Measurements from ENCODE around the gene ELAVL1. TPM values are rescaled to one million over a fixed set of nuclear protein-coding genes. Genes with fewer than 3 reads are reported as not detected.
A peak's percentile ranks its signal among the peaks of the same experiment; 100 is the strongest.
"Not testable (repeated sequence)": the region's sequence is repeated elsewhere in the genome, so short reads cannot be mapped to it uniquely, and the experiment has no call there.

The ELAVL1 gene
- total RNA-seq, 1 donor from 2014 or later, result 89.6 TPM

DNA sequence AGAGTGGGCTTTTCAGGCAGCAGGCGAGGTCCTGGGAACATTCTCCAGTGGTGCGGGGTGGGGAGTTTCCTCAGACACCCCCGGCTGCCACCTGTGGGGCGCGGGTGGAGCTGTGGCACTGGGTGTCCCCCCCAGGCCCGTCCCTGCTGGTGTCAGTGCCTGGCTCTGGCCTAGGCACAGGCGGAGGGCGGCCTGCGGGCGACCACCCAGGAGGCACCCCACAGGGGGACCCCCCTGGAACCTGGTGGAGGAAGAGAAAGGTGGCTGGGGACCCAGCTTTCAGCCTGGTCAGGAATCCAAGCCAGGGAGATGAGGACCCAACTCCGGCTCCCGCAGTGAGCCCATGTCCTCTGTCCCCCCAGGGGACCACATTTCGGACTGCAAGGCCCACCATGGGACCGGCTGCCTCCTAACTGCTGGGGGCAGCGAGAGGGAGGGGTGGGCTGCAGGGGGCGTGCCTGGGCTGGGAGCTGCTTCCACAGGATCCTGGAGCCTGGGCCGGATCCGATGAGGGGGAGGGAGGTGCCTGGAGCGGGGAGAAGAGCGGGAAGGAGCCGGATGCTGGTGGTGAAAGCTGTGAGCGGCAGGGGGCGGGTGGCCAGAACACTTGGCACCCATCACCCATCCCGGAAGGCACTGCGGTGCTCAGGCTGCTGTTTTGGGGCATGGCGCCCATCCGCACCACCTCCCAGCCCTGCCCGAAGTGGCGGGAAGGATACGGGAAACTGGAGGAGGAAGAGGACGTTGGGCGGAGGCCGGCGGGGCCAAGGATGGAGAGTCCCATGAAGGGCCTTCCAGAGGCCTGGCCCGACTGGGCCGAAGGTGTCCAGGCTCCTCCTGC lies 74.0 kb downstream of the ELAVL1 start:
- Mint-ChIP-seq H3K4me3 (ENCODE audit: unreplicated experiment) (no peak overlapping the region), H3K27me3 (ENCODE audit: unreplicated experiment) (no peaks in the 10 kb centered on the region), H3K36me3 (ENCODE audit: unreplicated experiment) (peaks cover 30% of the 10 kb centered on the region), H3K27ac (ENCODE audit: unreplicated experiment) (no peak overlapping the region), H3K9me3 (ENCODE audit: unreplicated experiment) (no peaks in the 10 kb centered on the region), H3K4me1 (ENCODE audit: unreplicated experiment) (peaks cover 29% of the 10 kb centered on the region)
- no peak for DNase-seq (ENCODE audit: extremely low spot score, unreplicated experiment)
- TF ChIP-seq, protein P1, sequence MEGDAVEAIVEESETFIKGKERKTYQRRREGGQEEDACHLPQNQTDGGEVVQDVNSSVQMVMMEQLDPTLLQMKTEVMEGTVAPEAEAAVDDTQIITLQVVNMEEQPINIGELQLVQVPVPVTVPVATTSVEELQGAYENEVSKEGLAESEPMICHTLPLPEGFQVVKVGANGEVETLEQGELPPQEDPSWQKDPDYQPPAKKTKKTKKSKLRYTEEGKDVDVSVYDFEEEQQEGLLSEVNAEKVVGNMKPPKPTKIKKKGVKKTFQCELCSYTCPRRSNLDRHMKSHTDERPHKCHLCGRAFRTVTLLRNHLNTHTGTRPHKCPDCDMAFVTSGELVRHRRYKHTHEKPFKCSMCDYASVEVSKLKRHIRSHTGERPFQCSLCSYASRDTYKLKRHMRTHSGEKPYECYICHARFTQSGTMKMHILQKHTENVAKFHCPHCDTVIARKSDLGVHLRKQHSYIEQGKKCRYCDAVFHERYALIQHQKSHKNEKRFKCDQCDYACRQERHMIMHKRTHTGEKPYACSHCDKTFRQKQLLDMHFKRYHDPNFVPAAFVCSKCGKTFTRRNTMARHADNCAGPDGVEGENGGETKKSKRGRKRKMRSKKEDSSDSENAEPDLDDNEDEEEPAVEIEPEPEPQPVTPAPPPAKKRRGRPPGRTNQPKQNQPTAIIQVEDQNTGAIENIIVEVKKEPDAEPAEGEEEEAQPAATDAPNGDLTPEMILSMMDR (IDR thresholded peaks at IDR 0.05), result no peak

DNA sequence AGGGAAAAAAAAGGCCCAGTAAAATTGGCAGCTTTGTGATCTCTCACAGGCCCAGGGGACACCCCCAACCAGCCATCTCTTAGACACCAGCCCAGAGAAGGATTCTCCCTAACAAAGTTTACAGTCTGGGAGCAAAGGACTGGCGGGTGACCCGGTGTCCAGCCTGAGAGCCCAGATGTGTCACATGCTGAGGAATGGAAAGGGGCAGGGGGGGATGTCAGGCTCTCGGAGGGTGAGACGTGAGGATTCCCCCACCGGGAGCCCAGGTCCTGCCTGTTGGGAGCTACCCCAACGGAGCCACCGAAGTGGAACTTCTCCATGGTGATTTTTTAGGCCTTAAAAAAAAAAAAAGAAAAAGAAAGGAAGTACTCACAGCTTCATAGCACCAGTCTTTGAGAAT lies 74.7 kb downstream of the ELAVL1 start:
- H3K9me3 Mint-ChIP-seq (ENCODE audit: unreplicated experiment), result no peaks in the 10 kb centered on the region
- H3K4me1 Mint-ChIP-seq (ENCODE audit: unreplicated experiment), result peaks cover 32% of the 10 kb centered on the region
- peak overlapping the region; percentile 34 for H3K27ac Mint-ChIP-seq (ENCODE audit: unreplicated experiment)
- DNase-seq (ENCODE audit: extremely low spot score, unreplicated experiment), result no peak
- no peak overlapping the region for H3K4me3 Mint-ChIP-seq (ENCODE audit: unreplicated experiment)
- peaks cover 25% of the 10 kb centered on the region for H3K36me3 Mint-ChIP-seq (ENCODE audit: unreplicated experiment)
- TF ChIP-seq, protein P1 (IDR thresholded peaks at IDR 0.05), result no peak
- H3K27me3 Mint-ChIP-seq (ENCODE audit: unreplicated experiment), result no peaks in the 10 kb centered on the region

DNA sequence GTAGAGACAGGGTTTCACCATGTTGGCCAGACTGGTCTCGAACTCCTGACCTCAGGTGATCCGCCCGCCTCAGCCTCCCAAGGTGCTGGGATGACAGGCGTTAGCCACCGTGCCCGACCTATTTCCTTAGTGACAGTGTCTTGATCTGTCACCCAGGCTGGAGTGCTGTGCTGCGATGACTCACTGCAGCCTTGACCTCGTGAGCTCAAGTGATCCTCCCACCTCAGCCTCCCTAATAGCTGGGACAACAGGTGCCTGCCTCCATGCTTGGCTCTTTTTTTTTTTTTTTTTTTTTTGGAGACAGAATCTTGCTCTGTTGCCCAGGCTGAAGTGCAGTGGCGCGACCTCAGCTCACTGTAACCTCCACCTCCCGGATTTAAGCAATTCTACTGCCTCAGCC lies 75.4 kb downstream of the ELAVL1 start:
- not testable (repeated sequence) for DNase-seq (ENCODE audit: extremely low spot score, unreplicated experiment); H3K9me3 Mint-ChIP-seq (ENCODE audit: unreplicated experiment); H3K4me3 Mint-ChIP-seq (ENCODE audit: unreplicated experiment); H3K27me3 Mint-ChIP-seq (ENCODE audit: unreplicated experiment)
- Mint-ChIP-seq H3K27ac (ENCODE audit: unreplicated experiment) (peak overlapping the region; percentile 97), H3K36me3 (ENCODE audit: unreplicated experiment) (peaks cover 23% of the 10 kb centered on the region), H3K4me1 (ENCODE audit: unreplicated experiment) (peaks cover 33% of the 10 kb centered on the region)

DNA sequence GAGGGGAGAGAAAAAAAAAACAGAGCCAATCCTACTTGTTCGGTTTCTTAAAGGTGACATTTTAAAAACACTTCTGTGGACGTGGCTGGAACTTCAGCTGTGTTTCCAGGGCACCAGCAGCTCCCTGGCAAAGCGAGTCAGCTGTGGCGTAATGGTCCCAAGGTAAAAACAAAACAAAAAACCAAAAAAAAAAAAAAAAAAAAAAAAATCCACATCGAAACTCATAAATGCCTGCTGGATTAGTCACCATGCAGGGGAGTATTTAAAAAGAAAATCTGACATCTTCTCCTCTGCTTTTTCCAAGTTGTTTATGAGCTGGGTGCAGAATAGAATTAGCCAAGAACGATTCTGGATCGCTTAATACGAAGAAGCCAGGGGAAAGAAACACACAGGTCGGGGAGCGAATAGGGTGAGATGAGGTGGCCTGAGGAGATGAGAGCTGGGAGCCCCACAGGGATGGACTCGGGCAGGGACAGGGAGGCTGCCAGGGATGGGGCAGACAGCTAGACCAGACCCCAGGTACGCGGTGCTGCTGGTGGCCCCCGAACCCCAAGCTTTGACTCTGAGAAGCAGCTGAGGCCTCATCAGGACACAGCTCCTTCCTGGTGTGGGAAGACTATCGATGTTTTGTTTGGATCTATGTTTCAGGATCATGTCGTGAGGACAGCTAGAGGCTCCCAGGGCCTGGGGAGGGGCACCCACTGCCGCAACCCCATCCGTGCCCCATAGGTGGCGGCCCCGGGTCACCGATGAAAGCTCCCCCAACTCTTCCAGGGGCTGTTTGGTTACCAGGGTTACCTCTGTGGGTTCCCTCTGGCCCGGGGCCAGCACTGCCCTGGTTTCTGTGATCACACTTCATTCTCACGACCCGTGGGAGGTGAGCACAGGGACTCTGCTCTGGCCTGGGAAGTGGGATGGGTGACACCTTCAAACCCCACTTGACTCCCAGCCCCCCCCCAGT lies 76.4 kb downstream of the ELAVL1 start:
- H3K27ac Mint-ChIP-seq (ENCODE audit: unreplicated experiment), result peak overlapping the region; percentile 97
- TF ChIP-seq, protein P1 (IDR thresholded peaks at IDR 0.05), result peak; percentile 42
- DNase-seq (ENCODE audit: extremely low spot score, unreplicated experiment), result no peak
- peaks cover 36% of the 10 kb centered on the region for H3K4me1 Mint-ChIP-seq (ENCODE audit: unreplicated experiment)
- peak overlapping the region; percentile 56 for H3K4me3 Mint-ChIP-seq (ENCODE audit: unreplicated experiment)
- no peaks in the 10 kb centered on the region for H3K27me3 Mint-ChIP-seq (ENCODE audit: unreplicated experiment)
- H3K36me3 Mint-ChIP-seq (ENCODE audit: unreplicated experiment), result peaks cover 18% of the 10 kb centered on the region
- no peaks in the 10 kb centered on the region for H3K9me3 Mint-ChIP-seq (ENCODE audit: unreplicated experiment)

GRCh38 chr19:7928334-7928706 lies 77.1 kb downstream of the ELAVL1 start:
- no peaks in the 10 kb centered on the region for H3K27me3 Mint-ChIP-seq (ENCODE audit: unreplicated experiment)
- DNase-seq (ENCODE audit: extremely low spot score, unreplicated experiment), result no peak
- no peaks in the 10 kb centered on the region for H3K9me3 Mint-ChIP-seq (ENCODE audit: unreplicated experiment)
- TF ChIP-seq, protein P1 (IDR thresholded peaks at IDR 0.05), result no peak
- peaks cover 14% of the 10 kb centered on the region for H3K36me3 Mint-ChIP-seq (ENCODE audit: unreplicated experiment)
- H3K4me1 Mint-ChIP-seq (ENCODE audit: unreplicated experiment), result peaks cover 36% of the 10 kb centered on the region
- peak overlapping the region; percentile 56 for H3K4me3 Mint-ChIP-seq (ENCODE audit: unreplicated experiment)
- peak overlapping the region; percentile 97 for H3K27ac Mint-ChIP-seq (ENCODE audit: unreplicated experiment)
